GM12878 (cell line): Measurements from ENCODE around the gene STX7. TPM values are rescaled to one million over a fixed set of nuclear protein-coding genes. Genes with fewer than 3 reads are reported as not detected.

ENCODE experiments used
- ATAC-seq: fragments of 200-7000 bp; cut with Tn5 transposase; 3 replicates; pipeline ENCODE4 v1.9.1; 2020; ENCODE audit warnings: mild to moderate bottlenecking, moderate library complexity
- Bru-seq: library from RNA; stranded (reverse); fragments of 400-500 nt; gene quantifications from one replicate; lab custom pipeline; 2021; lab: Mats Ljungman, UMichigan
- BruChase-seq, 2 experiments: library from RNA; stranded (reverse); fragments of 400-500 nt; gene quantifications; one replicate each; lab custom pipeline; 2021; lab: Mats Ljungman, UMichigan
- BruUV-seq: library from RNA; stranded (reverse); fragments of 400-500 nt; replicated peaks from 2 replicates; lab custom pipeline; 2021; lab: Mats Ljungman, UMichigan
- CTCF ChIA-PET: fragments of 300-600 bp; sonication (Branson Sonifier 250); formaldehyde crosslinking; extraction: SDS; loops from one replicate; lab custom pipeline; 2021; ENCODE audit warnings: inconsistent platforms; lab: Yijun Ruan, JAX
- POLR2A ChIA-PET: fragments of 350-600 bp; formaldehyde crosslinking; extraction: SDS; loops from one replicate; lab custom pipeline; 2021; ENCODE audit warnings: inconsistent platforms; lab: Charles Lee
- RAD21 ChIA-PET: fragments of 300-600 bp; sonication (Branson Sonifier 250); formaldehyde crosslinking; loops from one replicate; lab custom pipeline; 2023; ENCODE audit warnings: antibody characterized with exemption; ENCODE audit not compliant: unreplicated experiment; lab: Charles Lee
- SMC1A ChIA-PET: fragments of 300-600 bp; sonication (Branson Sonifier 250); formaldehyde crosslinking; loops from one replicate; lab custom pipeline; 2023; ENCODE audit not compliant: unreplicated experiment, uncharacterized antibody; lab: Charles Lee
- DNase-seq: peaks from one replicate; pipeline ENCODE4 v3.0.0-alpha.2; 2011; ENCODE audit warnings: low read depth, low spot score
- FAIRE-seq: peaks from 3 replicates; lab custom pipeline; 2011; peaks lifted over from hg19 to GRCh38; lab: Jason Lieb, UNC
- H2AFZ ChIP-seq: 2 replicates; pipeline ENCODE4 v1.6.0; 2011; ENCODE audit warnings: low read depth, low read length, control low read depth; ENCODE audit not compliant: control insufficient read depth
- H3K27ac ChIP-seq: 2 replicates; pipeline ENCODE4 v1.5.1; 2011; ENCODE audit warnings: control low read depth; ENCODE audit not compliant: control insufficient read depth, insufficient read depth
- H3K27me3 ChIP-seq, 2 experiments: replicated peaks in 1 of 2; 2 replicates each; pipeline versions ENCODE4 v1.6.0 to v1.6.1; 2011; ENCODE audit warnings: low read length in 1 of 2; ENCODE audit not compliant: control insufficient read depth in 2 of 2, insufficient read depth in 2 of 2
- H3K36me3 ChIP-seq, 2 experiments: 2 replicates each; pipeline ENCODE4 v1.5.1; 2011; ENCODE audit warnings: low read length in 1 of 2; ENCODE audit not compliant: control insufficient read depth in 2 of 2, insufficient read depth in 2 of 2
- H3K4me1 ChIP-seq: 2 replicates; pipeline ENCODE4 v1.6.1; 2011; ENCODE audit warnings: mild to moderate bottlenecking, low read length, moderate library complexity, mixed read lengths; ENCODE audit not compliant: control insufficient read depth, insufficient read depth
- H3K4me2 ChIP-seq: 2 replicates; pipeline ENCODE4 v1.6.0; 2011; ENCODE audit warnings: control low read depth; ENCODE audit not compliant: control insufficient read depth, insufficient read depth
- H3K4me3 ChIP-seq: fragments of 200-600 bp; sonication (generic); 2 replicates; pipeline ENCODE4 v1.5.1; 2016
- H3K79me2 ChIP-seq: 2 replicates; pipeline ENCODE4 v1.6.0; 2011; ENCODE audit warnings: low read length; ENCODE audit not compliant: control insufficient read depth, insufficient read depth
- H3K9ac ChIP-seq: 2 replicates; pipeline ENCODE4 v1.8.0; 2011; ENCODE audit warnings: low read length, control low read depth, mixed read lengths; ENCODE audit not compliant: control insufficient read depth, insufficient read depth
- H3K9me3 ChIP-seq: replicated peaks from 3 replicates; pipeline ENCODE4 v1.5.1; 2011; ENCODE audit warnings: mild to moderate bottlenecking, low read length; ENCODE audit not compliant: control insufficient read depth, insufficient read depth
- H4K20me1 ChIP-seq: 2 replicates; pipeline ENCODE4 v1.6.0; 2011; ENCODE audit not compliant: control insufficient read depth, insufficient read depth
- CEBPB ChIP-seq, 2 experiments: fragments of 150-350 bp in 1 of 2; IDR thresholded peaks; 2 replicates each; pipeline ENCODE4 v1.6.1; 2012 to 2014; ENCODE audit warnings: low read depth in 2 of 2, low read length in 2 of 2, borderline replicate concordance in 1 of 2, inconsistent platforms in 1 of 2
- HCFC1 ChIP-seq: fragments of 150-350 bp; IDR thresholded peaks from 2 replicates; pipeline ENCODE4 v1.6.1; 2014; ENCODE audit warnings: low read length
- JUND ChIP-seq: IDR thresholded peaks from 2 replicates; pipeline ENCODE4 v1.6.1; 2012; ENCODE audit warnings: low read depth, mild to moderate bottlenecking, low read length, improper control_type of control experiment, moderate library complexity
- MEF2B ChIP-seq: fragments of 450-650 bp; IDR thresholded peaks from 2 replicates; pipeline ENCODE4 v1.6.1; 2018; ENCODE audit warnings: mild to moderate bottlenecking, moderate library complexity; ENCODE audit not compliant: partially characterized antibody, poor library complexity, severe bottlenecking
- NBN ChIP-seq: fragments of 450-650 bp; IDR thresholded peaks from 2 replicates; pipeline ENCODE4 v1.6.1; 2016
- NRF1 ChIP-seq: conservative IDR thresholded peaks from 2 replicates; pipeline ENCODE4 v1.6.1; 2011; ENCODE audit warnings: mild to moderate bottlenecking, low read depth, low read length, improper control_type of control experiment
- PAX5 ChIP-seq: IDR thresholded peaks from 2 replicates; pipeline ENCODE4 v1.6.1; 2011; ENCODE audit warnings: low read depth, low read length, borderline replicate concordance
- RCOR1 ChIP-seq: conservative IDR thresholded peaks from 2 replicates; pipeline ENCODE4 v1.6.1; 2012; ENCODE audit warnings: low read depth, low read length, improper control_type of control experiment
- TAF1 ChIP-seq: IDR thresholded peaks from 2 replicates; pipeline ENCODE4 v1.6.1; 2011; ENCODE audit warnings: mild to moderate bottlenecking, low read depth, low read length, borderline replicate concordance
- WGBS: methylation state at CpG from one replicate; pipeline ENCODE4 v1.1.6; 2016; ENCODE audit warnings: low lambda C conversion rate; ENCODE audit not compliant: insufficient replicate concordance, insufficient coverage; ENCODE audit errors: missing lambda C conversion rate; 5-methylcytosine and 5-hydroxymethylcytosine counted together
- in situ Hi-C: fragments of 300-500 bp; cut with MboI; formaldehyde crosslinking; loops from 9 replicates; pipeline ENCODE4 v1.14.3; 2018; ENCODE audit warnings: mixed read lengths
- intact Hi-C: fragments of 100-400 bp; cut with micrococcal nuclease; formaldehyde crosslinking; loops from one replicate; pipeline ENCODE4 v1.14.2; 2022; ENCODE audit not compliant: unreplicated experiment
- long read RNA-seq, 2 experiments: library from polyadenylated mRNA; unstranded; transcript quantifications; one replicate each; pipeline ENCODE4 v2.0.0, GENCODE V29; 2019 to 2020
- polyA minus RNA-seq, 3 experiments: library from RNA; depleted of rRNA, polyadenylated mRNA; stranded (reverse); fragments of >200 nt; gene quantifications; 2 replicates each; pipeline ENCODE4 v1.2.3, GENCODE V29; 2011
- polyA plus RNA-seq, 11 experiments: library from polyadenylated mRNA; depleted of rRNA in 4 of 11; unstranded in 6 of 11; stranded (reverse) in 5 of 11; fragments of >200 nt; fragmentation: Nextera tagmentation in 4 of 11; fragmentation: Illumina TruSeq in 1 of 11; extraction: Ambion mirVana in 4 of 11; extraction: Trizol in 1 of 11; gene quantifications; 1 replicate in 1 of 11; 2 replicates in 10 of 11; pipeline versions ENCODE4 v1.2.1 to v1.2.3, GENCODE V29; 2011 to 2016; ENCODE audit warnings: inconsistent platforms in 2 of 11, missing spikeins in 2 of 11, low read depth in 1 of 11
- total RNA-seq, 4 experiments: library from RNA; depleted of rRNA in 3 of 4; stranded (reverse); fragments of >200 nt in 3 of 4; fragmentation: Illumina TruSeq in 1 of 4; extraction: Trizol in 1 of 4; gene quantifications; 2 replicates each; pipeline versions ENCODE4 v1.2.1 to v1.2.3, GENCODE V29; 2013 to 2021
- TF ChIP-seq, protein P1 (sequence below): fragments of 150-350 bp; IDR thresholded peaks from 2 replicates; pipeline ENCODE4 v1.6.1; 2014; ENCODE audit warnings: mild to moderate bottlenecking, low read depth, low read length
- TF ChIP-seq, protein P2 (sequence below): fragments of 450-650 bp; conservative IDR thresholded peaks from 2 replicates; pipeline ENCODE4 v1.6.1; 2017; ENCODE audit warnings: mild to moderate bottlenecking, moderate library complexity

Gene STX7, protein sequence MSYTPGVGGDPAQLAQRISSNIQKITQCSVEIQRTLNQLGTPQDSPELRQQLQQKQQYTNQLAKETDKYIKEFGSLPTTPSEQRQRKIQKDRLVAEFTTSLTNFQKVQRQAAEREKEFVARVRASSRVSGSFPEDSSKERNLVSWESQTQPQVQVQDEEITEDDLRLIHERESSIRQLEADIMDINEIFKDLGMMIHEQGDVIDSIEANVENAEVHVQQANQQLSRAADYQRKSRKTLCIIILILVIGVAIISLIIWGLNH
- 94.1 and 97.1 TPM in 2 replicates for total RNA-seq (2013; cell fraction: nucleolus; rRNA removed)
- total RNA-seq (2014; rRNA removed) (28.8 and 33.4 TPM in 2 replicates), total RNA-seq (2014; rRNA removed; fragmentation: Illumina TruSeq; extraction: Trizol) (44.2 and 50.1 TPM in 2 replicates), total RNA-seq (2021) (57.9 and 60.8 TPM in 2 replicates), polyA plus RNA-seq (2011; rRNA removed) (75.5 and 95.5 TPM in 2 replicates), polyA plus RNA-seq (2014; fragmentation: Illumina TruSeq; extraction: Trizol) (66.1 and 70.2 TPM in 2 replicates), polyA plus RNA-seq (2014; fragmentation: Nextera tagmentation; extraction: Ambion mirVana) (10 to 100 TPM; 26.5 to 30.7 TPM), polyA plus RNA-seq (2014; rRNA removed) (38.6 and 40.0 TPM in 2 replicates), polyA plus RNA-seq (2016; fragmentation: Nextera tagmentation; extraction: Ambion mirVana) (10 to 100 TPM; 52.5 to 58.1 TPM), polyA minus RNA-seq (2011; rRNA and poly(A)+ RNA removed) (33.6 and 41.0 TPM in 2 replicates), Bru-seq, nascent RNA (percentile 91 among the genes with signal in this experiment), BruChase-seq, experiment 1, labeled RNA remaining after a 6-hour chase (percentile 88 among the genes with signal in this experiment), BruChase-seq, experiment 2, labeled RNA remaining after a 2-hour chase (percentile 92 among the genes with signal in this experiment)
- 17.1 TPM for polyA plus RNA-seq (2011; ENCODE audit: low read depth)
- 23.5 and 24.8 TPM in 2 replicates for polyA plus RNA-seq (2011; cell fraction: cytosol; rRNA removed)
- polyA plus RNA-seq (2011; cell fraction: nucleus; rRNA removed) = 41.1 and 47.0 TPM in 2 replicates
- polyA plus RNA-seq (2012) = 23.6 and 39.4 TPM in 2 replicates
- polyA minus RNA-seq (2011; cell fraction: cytosol; rRNA and poly(A)+ RNA removed) = 24.6 and 27.8 TPM in 2 replicates
- 60.2 and 102 TPM in 2 replicates for polyA minus RNA-seq (2011; cell fraction: nucleus; rRNA and poly(A)+ RNA removed)
- long read RNA-seq, experiment 1, full-length matches to known transcripts = 40 of 44 reads
- long read RNA-seq, experiment 1, partial matches to known transcripts = 1 of 44 reads
- long read RNA-seq, experiment 1, other reads (novel, unspliced or antisense) = 3 of 44 reads
- long read RNA-seq, experiment 2, full-length matches to known transcripts = 342 of 422 reads
- long read RNA-seq, experiment 2, partial matches to known transcripts = 29 of 422 reads
- long read RNA-seq, experiment 2, other reads (novel, unspliced or antisense) = 51 of 422 reads

DNA sequence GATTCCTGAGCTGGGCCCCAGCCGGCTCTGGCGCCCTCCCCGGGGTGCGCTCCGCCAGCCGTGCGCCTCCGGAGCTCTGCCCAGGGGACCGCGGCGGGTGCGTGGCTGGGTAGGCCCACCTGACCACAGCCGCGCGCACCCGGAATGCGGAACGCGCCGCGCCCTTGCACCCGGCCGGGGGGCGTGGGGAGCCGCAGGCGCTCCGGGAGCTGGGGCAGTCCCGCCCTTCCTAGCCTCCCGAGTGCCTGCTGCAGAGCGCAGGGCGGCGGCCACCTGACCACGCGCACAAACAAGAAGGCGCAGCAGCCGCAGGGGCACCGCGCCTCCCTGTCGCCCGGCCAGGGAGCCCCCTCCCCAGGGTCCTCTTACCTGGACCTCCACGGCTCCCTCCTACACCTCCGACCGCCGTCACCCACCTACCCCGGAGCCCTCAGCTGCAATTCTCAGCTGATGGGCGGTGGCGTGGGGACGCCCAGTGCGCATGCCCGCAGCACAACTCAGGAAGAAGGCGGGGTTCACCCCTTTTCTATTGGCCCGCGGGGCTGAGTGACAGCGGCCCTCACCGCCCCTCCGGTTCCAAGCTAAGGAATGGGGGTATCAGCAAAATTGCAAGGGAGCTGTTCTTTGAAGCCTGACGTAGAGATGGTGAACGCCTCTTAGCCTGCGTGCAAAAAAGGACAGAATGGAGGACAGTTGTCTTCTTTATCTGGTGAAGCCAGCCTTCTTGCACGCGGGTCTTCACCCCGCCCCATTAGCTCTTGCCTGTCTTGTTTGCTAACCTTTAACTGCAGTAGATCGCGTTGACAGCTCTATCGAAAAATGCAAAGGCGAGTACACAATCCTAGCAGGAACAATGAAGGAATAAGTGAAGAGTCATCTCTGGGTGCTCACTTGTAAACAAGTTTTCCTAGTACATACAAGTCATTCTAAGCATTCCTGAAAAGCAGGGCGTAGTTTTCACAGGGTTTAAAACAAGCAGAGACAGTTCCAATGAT is at the start of gene STX7:
Gene STX7 (minus strand): TSS at position 479 of the 995 bp plus-strand sequence. CDS start 9,586 bp downstream, outside the sequence.
- CTCF ChIA-PET = interaction anchor here (0.7 to 1.7 kb wide), 10 partner anchors 10 to 233 kb away, joined by 3 to 13 read pairs (median 4); no protein-coding TSS in a partner anchor
- peaks cover 52% of the 10 kb centered on the region for H3K79me2 ChIP-seq
- RAD21 ChIA-PET = interaction anchor here (0.6 to 1.8 kb wide), 15 partner anchors 12 to 309 kb away, joined by 3 to 26 read pairs (median 3); partner anchors contain the start of gene RPS12
- 1% methylated on average over 51 of the region's 67 CpGs for WGBS
- SMC1A ChIA-PET = interaction anchor here (0.6 to 1.7 kb wide), 8 partner anchors 11 to 233 kb away, joined by 3 to 25 read pairs (median 5); no protein-coding TSS in a partner anchor
- peak; percentile 91 for ATAC-seq
- H3K9ac ChIP-seq = peak within 1 kb of the TSS; percentile 51
- TSS peak; percentile 54 for BruUV-seq
- peak within 1 kb of the TSS; percentile 61 for H3K4me3 ChIP-seq
- no peaks in the 10 kb centered on the region for H4K20me1 ChIP-seq
- peak within 1 kb of the TSS; percentile 82 for H2AFZ ChIP-seq
- H3K9me3 ChIP-seq = no peaks in the 10 kb centered on the region
- no peak for FAIRE-seq
- DNase-seq = peak; percentile 48
- peak within 1 kb of the TSS; percentile 89 for H3K4me2 ChIP-seq
- no peaks in the 10 kb centered on the region for H3K27me3 ChIP-seq
- POLR2A ChIA-PET = interaction anchor here (1.0 to 2.7 kb wide), 6 partner anchors 13 to 302 kb away, joined by 3 to 25 read pairs (median 4); no protein-coding TSS in a partner anchor
- H3K36me3 ChIP-seq = peaks cover 0 to under 1% of the 10 kb centered on the region in 2 experiments; a peak in 1 of 4 replicates
- H3K4me1 ChIP-seq = peaks cover 6% of the 10 kb centered on the region
- in situ Hi-C loops = no loop called here
- intact Hi-C loops = loop anchor here (2.0 to 10.0 kb wide), 4 partner anchors 14 to 1442 kb away; partner anchors contain the start of genes RPS12 and TBPL1
- peak within 1 kb of the TSS; percentile 63 for H3K27ac ChIP-seq
- TF ChIP-seq TAF1 (peak; percentile 53; the same call in 1 of the 2 replicates), NRF1 (peak; percentile 66), NBN (0 out of 2 replicates have a peak, but pooled peaks have one; percentile 20), PAX5 (peak; percentile 66; the same call in 1 of the 2 replicates), RCOR1 (0 out of 2 replicates have a peak, but pooled peaks have one; percentile 24), MEF2B (no peak), HCFC1 (0 out of 2 replicates have a peak, but pooled peaks have one; percentile 27), CEBPB (IDR thresholded peaks at IDR 0.05; ENCODE audit: borderline replicate concordance in 1 of 2, low read depth in 2 of 2, low read length in 2 of 2) (no peak), JUND (no peak)
- TF ChIP-seq, protein P1, sequence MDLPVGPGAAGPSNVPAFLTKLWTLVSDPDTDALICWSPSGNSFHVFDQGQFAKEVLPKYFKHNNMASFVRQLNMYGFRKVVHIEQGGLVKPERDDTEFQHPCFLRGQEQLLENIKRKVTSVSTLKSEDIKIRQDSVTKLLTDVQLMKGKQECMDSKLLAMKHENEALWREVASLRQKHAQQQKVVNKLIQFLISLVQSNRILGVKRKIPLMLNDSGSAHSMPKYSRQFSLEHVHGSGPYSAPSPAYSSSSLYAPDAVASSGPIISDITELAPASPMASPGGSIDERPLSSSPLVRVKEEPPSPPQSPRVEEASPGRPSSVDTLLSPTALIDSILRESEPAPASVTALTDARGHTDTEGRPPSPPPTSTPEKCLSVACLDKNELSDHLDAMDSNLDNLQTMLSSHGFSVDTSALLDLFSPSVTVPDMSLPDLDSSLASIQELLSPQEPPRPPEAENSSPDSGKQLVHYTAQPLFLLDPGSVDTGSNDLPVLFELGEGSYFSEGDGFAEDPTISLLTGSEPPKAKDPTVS = no peak
- TF ChIP-seq, protein P2, sequence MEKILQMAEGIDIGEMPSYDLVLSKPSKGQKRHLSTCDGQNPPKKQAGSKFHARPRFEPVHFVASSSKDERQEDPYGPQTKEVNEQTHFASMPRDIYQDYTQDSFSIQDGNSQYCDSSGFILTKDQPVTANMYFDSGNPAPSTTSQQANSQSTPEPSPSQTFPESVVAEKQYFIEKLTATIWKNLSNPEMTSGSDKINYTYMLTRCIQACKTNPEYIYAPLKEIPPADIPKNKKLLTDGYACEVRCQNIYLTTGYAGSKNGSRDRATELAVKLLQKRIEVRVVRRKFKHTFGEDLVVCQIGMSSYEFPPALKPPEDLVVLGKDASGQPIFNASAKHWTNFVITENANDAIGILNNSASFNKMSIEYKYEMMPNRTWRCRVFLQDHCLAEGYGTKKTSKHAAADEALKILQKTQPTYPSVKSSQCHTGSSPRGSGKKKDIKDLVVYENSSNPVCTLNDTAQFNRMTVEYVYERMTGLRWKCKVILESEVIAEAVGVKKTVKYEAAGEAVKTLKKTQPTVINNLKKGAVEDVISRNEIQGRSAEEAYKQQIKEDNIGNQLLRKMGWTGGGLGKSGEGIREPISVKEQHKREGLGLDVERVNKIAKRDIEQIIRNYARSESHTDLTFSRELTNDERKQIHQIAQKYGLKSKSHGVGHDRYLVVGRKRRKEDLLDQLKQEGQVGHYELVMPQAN = peak; percentile 94
